Naive thymus-derived CD4-positive, alpha-beta T cell (primary cell): Measurements from ENCODE around the gene LEMD2. TPM values are rescaled to one million over a fixed set of nuclear protein-coding genes. Genes with fewer than 3 reads are reported as not detected.
A peak's percentile ranks its signal among the peaks of the same experiment; 100 is the strongest.

Experiments used
- ATAC-seq: fragments of 150-1000 bp; cut with Tn5 transposase; 2 replicates; pipeline ENCODE4 v1.10.0; 2021; ENCODE audit warnings: mild to moderate bottlenecking, moderate library complexity
- CTCF ChIA-PET: fragments of 350-600 bp; sonication (Branson Sonifier 250); formaldehyde crosslinking; loops from one replicate; lab custom pipeline; 2021; ENCODE audit warnings: antibody characterized with exemption; lab: Charles Lee
- POLR2A ChIA-PET: fragments of 350-600 bp; sonication (Branson Sonifier 250); formaldehyde crosslinking; loops from one replicate; lab custom pipeline; 2021; ENCODE audit warnings: antibody characterized with exemption, inconsistent platforms; lab: Charles Lee
- DNase-seq, 9 donors: peaks; one replicate each; pipeline versions ENCODE4 v3.0.0 to v3.0.0-alpha.2; 2020 to 2022; ENCODE audit warnings: mixed read lengths in 1 of 9
- H3K27ac ChIP-seq: one replicate; pipeline ENCODE4 v1.7.0; 2013; ENCODE audit warnings: mild to moderate bottlenecking, low read depth, low read length, moderate library complexity
- H3K27me3 ChIP-seq, 2 donors: one replicate each; pipeline ENCODE4 v1.7.0; 2013; ENCODE audit warnings: low read length in 2 of 2, mild to moderate bottlenecking in 2 of 2, moderate library complexity in 2 of 2; ENCODE audit not compliant: control insufficient read depth in 2 of 2, insufficient read depth in 2 of 2
- H3K36me3 ChIP-seq, 3 experiments: 1 replicate in 2 of 3; 2 replicates in 1 of 3; pipeline ENCODE4 v1.7.0; 2013; ENCODE audit warnings: low read length in 3 of 3, mild to moderate bottlenecking in 3 of 3, moderate library complexity in 1 of 3; ENCODE audit not compliant: insufficient read depth in 3 of 3, control insufficient read depth in 2 of 3
- H3K4me1 ChIP-seq, 2 donors: one replicate each; pipeline ENCODE4 v1.7.0; 2013; ENCODE audit warnings: low read length in 2 of 2, mild to moderate bottlenecking in 2 of 2, moderate library complexity in 1 of 2; ENCODE audit not compliant: control insufficient read depth in 2 of 2, insufficient read depth in 2 of 2
- H3K4me3 ChIP-seq: 2 replicates; pipeline ENCODE4 v1.7.0; 2013; ENCODE audit warnings: mild to moderate bottlenecking, low read length
- H3K9me3 ChIP-seq, 3 experiments: 1 replicate in 2 of 3; 2 replicates in 1 of 3; pipeline ENCODE4 v1.7.0; 2013; ENCODE audit warnings: low read length in 3 of 3; ENCODE audit not compliant: control insufficient read depth in 2 of 3
- H3K27ac Mint-ChIP-seq, 9 donors: one replicate each; pipeline ENCODE4 v1.8.0; 2020 to 2022; ENCODE audit warnings: mixed read lengths in 9 of 9, mild to moderate bottlenecking in 8 of 9, moderate library complexity in 5 of 9, inconsistent platforms in 2 of 9
- H3K27me3 Mint-ChIP-seq, 5 donors: one replicate each; pipeline ENCODE4 v1.8.0; 2021 to 2022; ENCODE audit warnings: mixed read lengths in 5 of 5, mild to moderate bottlenecking in 1 of 5
- H3K36me3 Mint-ChIP-seq, 5 donors: one replicate each; pipeline ENCODE4 v1.8.0; 2020 to 2022; ENCODE audit warnings: mixed read lengths in 5 of 5, mild to moderate bottlenecking in 3 of 5, inconsistent platforms in 1 of 5
- H3K4me1 Mint-ChIP-seq, 7 donors: one replicate each; pipeline ENCODE4 v1.8.0; 2020 to 2022; ENCODE audit warnings: mixed read lengths in 7 of 7, mild to moderate bottlenecking in 3 of 7, inconsistent platforms in 1 of 7
- H3K4me3 Mint-ChIP-seq, 10 donors: one replicate each; pipeline ENCODE4 v1.8.0; 2020 to 2022; ENCODE audit warnings: mild to moderate bottlenecking in 10 of 10, mixed read lengths in 10 of 10, moderate library complexity in 6 of 10, inconsistent platforms in 2 of 10
- H3K9me3 Mint-ChIP-seq, 11 donors: one replicate each; pipeline ENCODE4 v1.8.0; 2020 to 2022; ENCODE audit warnings: mixed read lengths in 11 of 11, mild to moderate bottlenecking in 4 of 11, inconsistent platforms in 1 of 11, moderate library complexity in 1 of 11
- intact Hi-C, 2 donors: fragments of 100-400 bp; cut with micrococcal nuclease; formaldehyde crosslinking; loops; one replicate each; pipeline ENCODE4 v1.15.1; 2023
- polyA plus RNA-seq, 2 donors: library from polyadenylated mRNA; unstranded; fragments of 300-500 nt; fragmentation: Illumina TruSeq; gene quantifications; one replicate each; pipeline ENCODE4 v1.2.3, GENCODE V29; 2021
- total RNA-seq, 6 experiments: library from RNA in 5 of 6; stranded (reverse) in 5 of 6; gene quantifications; 1 replicate in 5 of 6; 2 replicates in 1 of 6; pipeline ENCODE4 v1.2.3 and lab custom pipeline; 2021 to 2026

LEMD2 gene
- total and polyA plus RNA-seq, 7 experiments from 2014 or later: 27.0 to 124 (median 104) TPM

DNA sequence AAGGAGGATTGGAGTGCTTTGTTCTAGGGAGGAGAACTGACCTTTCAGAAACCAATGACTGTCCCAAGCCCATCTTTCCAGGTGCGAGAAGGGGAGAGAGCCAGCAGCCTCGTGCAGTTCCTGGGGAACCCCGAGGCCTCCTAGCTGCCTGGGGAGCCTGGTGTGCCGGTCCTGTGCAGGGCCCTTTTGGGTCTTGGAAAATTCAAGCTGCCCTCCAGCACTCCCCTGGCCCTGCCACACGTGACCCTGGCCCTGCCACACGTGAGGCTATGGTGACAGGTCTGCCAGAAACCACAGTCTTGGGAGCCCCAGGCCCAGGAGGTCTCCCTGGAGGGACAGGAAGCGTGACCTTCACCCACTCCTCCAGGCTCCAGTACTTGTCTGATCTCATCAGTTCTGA is 57.9 kb downstream of the LEMD2 start:
- Mint-ChIP-seq H3K27ac (no peak overlapping the region), H3K4me3 (no peak overlapping the region), H3K27me3 (peaks cover 0 to 4% (median 0%) of the 10 kb centered on the region in 5 donors), H3K4me1 (peaks cover 0 to 5% (median 0%) of the 10 kb centered on the region in 7 donors), H3K9me3 (no peaks in the 10 kb centered on the region), H3K36me3 (no peaks in the 10 kb centered on the region)
- ChIA-PET POLR2A (no interaction called here), CTCF (no interaction called here)
- Histone ChIP-seq H3K4me1 (no peaks in the 10 kb centered on the region), H3K36me3 (no peaks in the 10 kb centered on the region), H3K27ac (no peak overlapping the region), H3K27me3 (no peaks in the 10 kb centered on the region), H3K9me3 (no peaks in the 10 kb centered on the region), H3K4me3 (no peak overlapping the region)
- intact Hi-C loops: no loop called here
- ATAC-seq: no peak
- no peak for DNase-seq

DNA sequence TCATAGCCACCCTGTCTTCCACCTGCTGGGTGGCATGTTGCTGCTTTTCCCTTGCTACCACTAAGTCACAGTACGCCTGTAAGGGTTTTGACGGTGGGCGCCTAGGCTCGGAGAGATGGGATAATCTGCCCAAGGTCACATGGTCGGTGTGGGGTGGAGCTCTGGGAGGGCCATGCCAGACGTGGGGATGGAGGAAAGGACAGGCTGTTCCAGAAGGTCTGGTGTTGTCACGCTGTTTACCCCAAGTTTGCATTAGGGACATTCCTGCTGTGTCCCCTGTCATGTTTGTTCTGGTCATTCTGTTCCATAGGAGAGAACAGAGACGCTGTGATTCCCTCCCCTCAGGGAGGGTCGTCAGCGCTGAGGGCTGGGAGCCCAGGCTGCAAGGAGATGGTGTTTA is 58.3 kb downstream of the LEMD2 start:
- Mint-ChIP-seq H3K36me3 (no peaks in the 10 kb centered on the region), H3K4me1 (peaks cover 0 to 8% (median 1%) of the 10 kb centered on the region in 7 donors), H3K9me3 (no peaks in the 10 kb centered on the region), H3K27ac (peak overlapping the region in 1 of 9 donors; percentile 70), H3K4me3 (no peak overlapping the region), H3K27me3 (peaks cover 0 to 4% (median 0%) of the 10 kb centered on the region in 5 donors)
- DNase-seq: no peak
- intact Hi-C loops: no loop called here
- H3K27me3 ChIP-seq: no peaks in the 10 kb centered on the region
- CTCF ChIA-PET: no interaction called here
- no peaks in the 10 kb centered on the region for H3K36me3 ChIP-seq
- no peak overlapping the region for H3K27ac ChIP-seq
- H3K4me3 ChIP-seq: no peak overlapping the region
- H3K9me3 ChIP-seq: no peaks in the 10 kb centered on the region
- POLR2A ChIA-PET: interaction anchor here (1.0 kb wide), 1 partner anchor 16 kb away, joined by 4 read pairs; no protein-coding TSS in a partner anchor
- no peaks in the 10 kb centered on the region for H3K4me1 ChIP-seq
- no peak for ATAC-seq

DNA sequence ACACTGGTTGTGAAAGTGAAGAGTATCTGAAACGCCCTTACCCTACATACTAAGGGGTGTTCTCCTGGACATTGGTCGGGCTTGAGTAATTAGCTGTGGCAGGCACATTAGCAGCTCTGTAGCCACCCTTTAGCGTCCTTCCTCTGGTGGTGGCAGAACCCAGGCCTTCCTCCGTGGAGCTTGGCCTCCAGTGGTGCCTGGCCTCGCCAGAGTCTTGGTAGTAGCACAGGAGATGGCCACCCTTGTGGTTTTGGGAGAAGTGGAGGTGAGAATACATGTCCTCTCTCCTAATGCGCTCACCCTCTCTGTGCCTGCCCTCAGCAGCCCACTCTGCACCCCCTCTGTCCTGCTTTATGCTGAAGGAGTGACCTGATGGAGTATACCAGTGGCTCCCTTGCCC is 59.9 kb downstream of the LEMD2 start:
- Histone ChIP-seq H3K27ac (no peak overlapping the region), H3K4me3 (no peak overlapping the region), H3K9me3 (no peaks in the 10 kb centered on the region), H3K4me1 (peaks cover 0 to 7% of the 10 kb centered on the region in 2 donors), H3K36me3 (no peaks in the 10 kb centered on the region), H3K27me3 (no peaks in the 10 kb centered on the region)
- peaks cover 0 to 15% (median 0%) of the 10 kb centered on the region in 5 donors for H3K27me3 Mint-ChIP-seq
- H3K9me3 Mint-ChIP-seq: no peaks in the 10 kb centered on the region
- ATAC-seq (no peak), DNase-seq (no peak)
- H3K4me1 Mint-ChIP-seq: peaks cover 8 to 20% (median 15%) of the 10 kb centered on the region in 7 donors
- peak overlapping the region in 1 of 9 donors; percentile 56 for H3K27ac Mint-ChIP-seq
- no peaks in the 10 kb centered on the region for H3K36me3 Mint-ChIP-seq
- ChIA-PET POLR2A (no interaction called here), CTCF (interaction anchor here (1.6 kb wide), 1 partner anchor 9 kb away, joined by 4 read pairs; no protein-coding TSS in a partner anchor)
- intact Hi-C loops: no loop called here
- H3K4me3 Mint-ChIP-seq: no peak overlapping the region

DNA sequence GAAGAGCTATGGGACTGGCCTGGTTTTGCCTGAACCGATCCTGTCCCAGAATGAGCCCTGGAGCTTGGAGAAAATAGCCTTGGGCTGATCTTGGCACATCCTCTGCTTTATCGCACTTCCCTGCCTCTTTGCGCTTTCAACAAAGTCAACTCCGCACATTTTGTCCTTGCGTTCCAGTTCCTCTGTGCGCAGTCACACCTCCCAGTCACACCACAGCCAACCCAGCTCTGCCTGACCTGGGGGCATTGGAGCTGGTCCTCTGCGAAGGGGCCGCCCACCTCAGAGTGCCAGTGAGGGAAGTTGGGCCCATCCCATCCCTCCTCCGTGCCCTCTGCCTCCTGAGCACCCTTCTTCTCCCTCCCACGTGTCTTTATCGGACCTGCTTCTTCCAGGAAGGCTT is 60.5 kb downstream of the LEMD2 start:
- Histone ChIP-seq H3K4me3 (no peak overlapping the region), H3K36me3 (no peaks in the 10 kb centered on the region), H3K27ac (no peak overlapping the region), H3K9me3 (no peaks in the 10 kb centered on the region), H3K4me1 (peaks cover 0 to 13% of the 10 kb centered on the region in 2 donors), H3K27me3 (no peaks in the 10 kb centered on the region)
- intact Hi-C loops: no loop called here
- Mint-ChIP-seq H3K27ac (peak overlapping the region in 2 of 9 donors; percentile 42 to 56), H3K9me3 (no peaks in the 10 kb centered on the region), H3K4me3 (no peak overlapping the region), H3K27me3 (peaks cover 0 to 19% (median 0%) of the 10 kb centered on the region in 5 donors), H3K36me3 (no peaks in the 10 kb centered on the region), H3K4me1 (peaks cover 9 to 27% (median 21%) of the 10 kb centered on the region in 7 donors)
- CTCF ChIA-PET: interaction anchor here (1.6 kb wide), 1 partner anchor 10 kb away, joined by 4 read pairs; no protein-coding TSS in a partner anchor
- no peak for ATAC-seq
- DNase-seq: no peak
- POLR2A ChIA-PET: interaction anchor here (0.6 kb wide), 1 partner anchor 630 kb away, joined by 3 read pairs; no protein-coding TSS in a partner anchor

DNA sequence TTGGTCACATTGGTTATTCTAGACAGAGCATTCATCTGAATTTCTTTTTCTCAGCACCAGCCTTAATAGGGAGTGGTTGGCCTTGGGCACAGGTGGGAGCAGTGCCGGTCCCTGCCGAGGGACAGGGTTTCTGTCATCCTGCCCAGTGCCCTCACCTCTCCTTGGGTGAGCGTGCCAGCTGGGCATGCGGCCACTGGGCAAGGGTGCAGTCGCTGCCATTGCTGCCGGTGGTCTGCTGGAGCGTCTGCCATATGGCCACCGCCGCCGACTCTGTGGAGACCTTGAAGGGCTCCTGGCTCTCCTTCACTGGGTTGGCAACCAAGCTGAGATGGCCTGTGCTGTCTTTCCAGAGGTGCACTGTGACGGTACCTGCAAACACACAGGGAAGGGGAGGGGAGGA is 61.0 kb downstream of the LEMD2 start:
- no peak for DNase-seq
- no peaks in the 10 kb centered on the region for H3K36me3 ChIP-seq
- Mint-ChIP-seq H3K27ac (no peak overlapping the region), H3K4me1 (peaks cover 9 to 32% (median 26%) of the 10 kb centered on the region in 7 donors), H3K4me3 (no peak overlapping the region), H3K27me3 (peaks cover 0 to 24% (median 0%) of the 10 kb centered on the region in 5 donors), H3K36me3 (no peaks in the 10 kb centered on the region), H3K9me3 (no peaks in the 10 kb centered on the region)
- ChIA-PET POLR2A (interaction anchor here (0.6 kb wide), 1 partner anchor 630 kb away, joined by 3 read pairs; no protein-coding TSS in a partner anchor), CTCF (interaction anchor here (1.6 kb wide), 1 partner anchor 10 kb away, joined by 4 read pairs; no protein-coding TSS in a partner anchor)
- H3K9me3 ChIP-seq: no peaks in the 10 kb centered on the region
- no peak overlapping the region for H3K4me3 ChIP-seq
- no peak overlapping the region for H3K27ac ChIP-seq
- intact Hi-C loops: no loop called here
- H3K27me3 ChIP-seq: no peaks in the 10 kb centered on the region
- no peak for ATAC-seq
- peaks cover 0 to 18% of the 10 kb centered on the region in 2 donors for H3K4me1 ChIP-seq

DNA sequence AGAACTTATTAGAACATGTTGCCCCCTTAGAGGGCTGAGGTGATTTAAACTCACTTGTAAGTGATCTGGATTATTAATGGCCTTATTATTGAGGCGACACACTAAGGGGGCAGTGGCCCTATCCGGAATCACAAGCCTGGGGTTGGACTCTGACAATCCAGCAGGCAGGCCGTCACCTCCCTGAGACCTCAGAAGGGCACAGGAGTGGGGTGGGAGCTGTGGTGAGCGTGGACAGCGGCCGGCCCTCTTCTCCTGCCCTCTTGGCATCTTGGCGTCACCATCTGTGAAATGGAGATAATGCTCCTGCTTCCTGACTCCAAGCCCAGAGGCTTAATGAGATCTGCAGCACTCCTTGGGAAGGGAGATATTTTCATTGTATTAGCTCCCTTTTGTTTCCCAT is 61.8 kb downstream of the LEMD2 start:
- Histone ChIP-seq H3K4me1 (peaks cover 0 to 18% of the 10 kb centered on the region in 2 donors), H3K4me3 (no peak overlapping the region), H3K36me3 (no peaks in the 10 kb centered on the region), H3K27ac (no peak overlapping the region), H3K9me3 (no peaks in the 10 kb centered on the region), H3K27me3 (no peaks in the 10 kb centered on the region)
- DNase-seq (no peak), ATAC-seq (no peak)
- Mint-ChIP-seq H3K9me3 (no peaks in the 10 kb centered on the region), H3K36me3 (no peaks in the 10 kb centered on the region), H3K27ac (peak overlapping the region in 1 of 9 donors; percentile 61), H3K4me3 (no peak overlapping the region), H3K27me3 (peaks cover 0 to 30% (median 0%) of the 10 kb centered on the region in 5 donors), H3K4me1 (peaks cover 9 to 37% (median 28%) of the 10 kb centered on the region in 7 donors)
- POLR2A ChIA-PET: no interaction called here
- intact Hi-C loops: no loop called here
- CTCF ChIA-PET: no interaction called here

DNA sequence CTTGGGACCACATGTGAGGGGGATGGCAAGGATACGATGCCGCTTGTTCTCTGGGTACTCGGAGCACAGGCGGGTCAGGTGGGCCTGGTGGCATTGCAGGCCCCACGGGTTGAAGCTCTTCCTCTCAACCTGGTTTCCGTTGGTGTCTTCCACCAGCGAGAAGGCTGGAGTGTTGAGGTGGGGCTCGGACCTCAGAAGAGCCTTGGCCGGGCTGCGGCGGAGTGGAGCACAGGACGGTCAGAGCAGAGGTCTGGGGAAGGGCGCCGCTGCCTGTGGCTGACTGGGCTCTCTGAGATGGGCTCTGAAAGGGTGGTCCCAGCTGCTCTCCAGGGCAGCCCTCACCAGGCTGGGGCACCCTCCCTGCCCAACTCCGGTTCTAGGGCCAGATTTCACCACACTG is 62.2 kb downstream of the LEMD2 start:
- CTCF ChIA-PET: no interaction called here
- Mint-ChIP-seq H3K4me1 (peaks cover 9 to 37% (median 28%) of the 10 kb centered on the region in 7 donors), H3K27ac (peak overlapping the region in 3 of 9 donors; percentile 61 to 82 (median 61)), H3K27me3 (peaks cover 0 to 34% (median 0%) of the 10 kb centered on the region in 5 donors), H3K9me3 (no peaks in the 10 kb centered on the region), H3K36me3 (no peaks in the 10 kb centered on the region), H3K4me3 (no peak overlapping the region)
- H3K27me3 ChIP-seq: no peaks in the 10 kb centered on the region
- H3K4me3 ChIP-seq: no peak overlapping the region
- H3K36me3 ChIP-seq: no peaks in the 10 kb centered on the region
- intact Hi-C loops: no loop called here
- peaks cover 0 to 18% of the 10 kb centered on the region in 2 donors for H3K4me1 ChIP-seq
- H3K27ac ChIP-seq: no peak overlapping the region
- no peaks in the 10 kb centered on the region for H3K9me3 ChIP-seq
- ATAC-seq (no peak), DNase-seq (no peak)
- POLR2A ChIA-PET: interaction anchor here (1.2 kb wide), 1 partner anchor 16 kb away, joined by 5 read pairs; no protein-coding TSS in a partner anchor
